Stimulated activated naive CD8-positive, alpha-beta T cell treated with anti-CD3 and anti-CD28 coated beads, Interleukin-15, Interleukin-2, amounts not matched to agents 100 U/mL and 50 U/mL, for 24 hours (primary cell): ENCODE data around the gene CNTRL.
"Not testable (repeated sequence)": the region's sequence is repeated elsewhere in the genome, so short reads cannot be mapped to it uniquely, and the experiment has no call there.

Experiments
- ATAC-seq: fragments of 150-1000 bp; cut with Tn5 transposase; one replicate; pipeline ENCODE4 v1.10.0; 2021
- DNase-seq: peaks from one replicate; pipeline ENCODE4 v3.0.0; 2021

The CNTRL gene

GRCh38 chr9:121074370-121075250, at the start of gene CNTRL:
Gene CNTRL, plus strand, starts transcription at chr9:121074955. Its CDS starts 13,372 bp downstream, at chr9:121088327.
- DNase-seq (peak; percentile 95), ATAC-seq (peak; percentile 91)

DNA sequence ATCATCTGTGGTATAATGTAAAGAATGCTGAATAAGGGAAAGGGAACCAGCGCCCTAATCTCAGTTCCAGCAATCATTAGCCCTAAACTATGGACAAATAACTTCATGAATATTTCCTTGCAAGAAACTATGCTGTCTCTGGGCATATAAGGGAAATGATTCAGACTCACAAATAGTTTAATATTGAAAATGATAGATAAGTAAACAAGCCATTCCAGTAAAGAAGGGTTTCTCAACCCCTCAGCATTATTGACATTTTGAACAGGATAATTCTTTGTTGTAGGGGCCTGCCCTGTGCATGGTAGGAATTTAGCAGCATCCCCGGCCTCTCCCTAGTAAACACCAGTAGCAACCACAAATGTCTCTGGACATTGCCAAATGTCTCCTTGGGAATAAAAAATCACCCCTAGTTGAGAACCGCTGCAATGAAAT, 48.5 kb upstream of the CNTRL start:
- ATAC-seq (no peak), DNase-seq (no peak)

DNA sequence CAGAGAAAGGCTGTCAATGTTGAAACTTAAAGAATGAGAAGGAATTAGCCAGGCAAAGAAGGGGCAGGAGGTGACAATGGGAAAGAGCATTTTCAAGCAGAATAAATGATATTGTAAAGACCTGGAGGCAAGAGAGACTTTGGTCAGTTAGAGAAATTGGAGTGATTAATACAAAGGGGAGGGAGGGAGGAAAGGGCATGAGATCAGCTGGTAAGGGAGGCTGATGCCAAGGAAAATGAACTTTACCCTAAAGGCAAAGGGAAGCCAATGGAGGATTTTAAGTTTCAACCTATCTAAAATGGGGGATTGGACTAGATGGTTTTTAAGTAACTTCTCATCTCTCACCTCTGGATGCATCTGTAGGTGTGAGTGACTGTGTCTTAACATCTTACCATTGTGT, 48.0 kb upstream of the CNTRL start:
- no peak for ATAC-seq

DNA sequence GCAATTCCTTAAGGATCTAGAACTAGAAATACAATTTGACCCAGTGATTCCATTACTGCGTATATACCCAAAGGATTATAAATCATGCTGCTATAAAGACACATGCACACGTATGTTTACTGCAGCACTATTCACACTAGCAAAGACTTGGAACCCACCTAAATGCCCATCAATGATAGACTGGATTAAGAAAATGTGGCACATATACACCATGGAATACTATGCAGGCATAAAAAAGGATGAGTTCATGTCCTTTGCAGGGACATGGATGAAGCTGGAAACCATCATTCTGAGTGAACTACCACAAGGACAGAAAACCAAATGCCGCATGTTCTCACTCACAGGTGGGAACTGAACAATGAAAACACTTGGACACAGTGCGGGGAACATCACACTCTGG, 46.5 kb upstream of the CNTRL start:
- not testable (repeated sequence) for ATAC-seq, DNase-seq

More for the DNA sequence above, 48.0 kb upstream of the CNTRL start:
- no peak for DNase-seq

- ATAC-seq, result no peak
- DNase-seq, result no peak
These were observed 45.3 kb upstream of the CNTRL start for GRCh38 chr9:121029469-121029868.

GRCh38 chr9:121034529-121034928, 40.2 kb upstream of the CNTRL start:
- DNase-seq (no peak), ATAC-seq (no peak)

DNA sequence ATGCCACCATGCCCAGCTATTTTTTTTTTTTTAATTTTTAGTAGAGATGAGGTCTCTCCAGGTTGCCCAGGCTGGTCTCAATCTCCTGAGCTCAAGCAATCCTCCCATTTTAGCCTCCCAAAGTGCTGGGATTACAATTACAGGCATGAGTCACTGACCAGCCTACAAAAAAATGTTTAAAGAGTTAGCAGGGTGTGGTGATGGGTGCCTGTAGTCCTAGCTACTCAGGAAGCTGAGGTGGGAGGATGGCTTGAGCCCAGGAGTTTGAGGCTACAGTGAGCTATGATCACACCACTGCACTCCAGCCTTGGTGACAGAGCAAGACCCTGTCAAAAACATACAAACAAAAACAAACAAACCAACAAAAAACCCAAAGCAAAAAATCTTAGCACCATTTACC, 39.0 kb upstream of the CNTRL start:
- DNase-seq, ATAC-seq: not testable (repeated sequence)

DNA sequence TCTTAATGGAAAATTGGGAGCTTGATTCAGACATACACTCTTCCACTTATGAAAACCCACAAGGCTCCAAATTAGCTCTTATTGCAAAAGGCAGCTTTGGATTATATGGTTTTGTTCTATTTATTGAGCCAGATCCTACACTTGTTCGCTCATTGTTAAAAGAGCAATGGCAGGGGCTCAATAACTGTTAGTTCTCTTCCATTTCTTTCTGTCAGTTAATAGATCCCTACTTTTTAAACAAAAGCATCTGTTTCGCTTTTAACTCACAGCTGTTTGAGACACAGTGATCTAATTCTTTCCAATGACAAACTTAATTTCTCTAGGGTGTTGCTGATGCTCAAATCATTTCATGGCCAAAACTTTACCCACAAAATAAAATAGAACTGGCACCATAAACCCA, 36.4 kb upstream of the CNTRL start:
- ATAC-seq (no peak), DNase-seq (no peak)

GRCh38 chr9:121038804-121039203, 36.0 kb upstream of the CNTRL start:
- ATAC-seq, result no peak
- no peak for DNase-seq

GRCh38 chr9:121048175-121048574, 26.6 kb upstream of the CNTRL start:
- DNase-seq (no peak), ATAC-seq (no peak)

DNA sequence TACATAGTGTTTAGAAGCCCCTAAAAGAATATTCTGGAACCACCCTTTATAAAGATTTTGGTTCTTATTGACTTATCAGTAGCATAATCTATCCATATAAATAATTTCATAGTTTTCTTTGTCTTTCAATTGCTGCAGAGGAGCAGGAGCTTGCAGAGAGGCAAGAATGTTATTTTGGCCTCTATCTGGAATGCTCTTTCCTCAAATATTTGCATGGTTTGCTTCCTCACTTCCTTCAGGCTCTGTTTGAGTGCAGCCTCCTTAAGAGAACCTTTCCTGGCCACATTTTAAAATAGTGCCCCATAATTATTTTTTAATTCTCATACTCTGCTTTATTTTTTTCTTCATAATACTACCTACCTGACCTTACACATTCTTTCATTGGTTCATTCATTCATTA, 26.1 kb upstream of the CNTRL start:
- DNase-seq (no peak), ATAC-seq (no peak)

GRCh38 chr9:121050128-121050988, 24.4 kb upstream of the CNTRL start, which contains the start of gene C5:
Gene C5, minus strand, starts transcription at chr9:121050275. Its CDS starts 29 bp downstream, at chr9:121050246.
- DNase-seq, result no peak
- no peak for ATAC-seq

GRCh38 chr9:121053544-121053943, 21.2 kb upstream of the CNTRL start:
- ATAC-seq (no peak), DNase-seq (no peak)

DNA sequence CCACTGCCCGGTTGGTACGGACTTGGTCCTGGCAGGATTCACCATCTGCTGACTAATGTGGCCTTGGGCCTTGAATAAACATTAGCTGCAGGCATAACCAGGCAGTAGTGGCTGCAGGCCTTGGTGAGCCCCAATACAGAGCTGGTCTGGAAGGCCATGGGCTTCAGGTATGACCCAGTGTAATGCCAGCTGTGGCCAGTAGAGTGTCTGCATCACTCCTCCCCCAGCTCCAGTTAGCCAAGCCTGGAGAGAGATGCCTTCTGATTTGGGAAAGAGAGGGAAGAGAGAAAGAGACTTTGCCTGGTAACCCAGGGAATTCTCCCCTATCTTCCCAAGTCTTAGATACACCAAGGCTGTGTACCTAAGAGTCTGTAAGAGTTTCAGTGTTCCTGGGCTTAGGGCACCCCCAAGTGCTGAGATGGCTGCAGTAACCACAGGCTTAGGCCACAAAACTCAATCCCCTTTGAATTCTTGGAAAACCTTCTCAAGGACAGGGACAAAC, 19.1 kb upstream of the CNTRL start:
- ATAC-seq, result peak; percentile 52
- no peak for DNase-seq

DNA sequence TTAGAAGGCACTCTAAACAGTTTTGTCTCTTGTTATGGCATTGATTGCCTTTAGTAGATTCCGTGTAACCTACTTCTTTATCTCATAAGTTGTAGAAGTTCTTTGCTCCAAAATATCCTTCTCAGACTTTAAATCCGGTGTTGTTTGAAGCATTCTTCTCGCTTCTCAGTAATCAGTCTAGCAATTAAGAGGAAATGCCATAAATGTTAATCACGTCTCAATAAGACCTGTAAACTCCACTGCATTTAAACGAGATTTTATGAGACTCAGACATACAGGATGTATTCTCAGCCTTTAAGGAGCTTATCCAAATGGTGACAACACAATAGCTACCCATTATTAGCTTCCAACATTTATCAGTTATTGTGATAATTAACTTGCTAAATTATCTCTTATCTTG, 16.9 kb upstream of the CNTRL start:
- ATAC-seq (no peak), DNase-seq (no peak)

DNA sequence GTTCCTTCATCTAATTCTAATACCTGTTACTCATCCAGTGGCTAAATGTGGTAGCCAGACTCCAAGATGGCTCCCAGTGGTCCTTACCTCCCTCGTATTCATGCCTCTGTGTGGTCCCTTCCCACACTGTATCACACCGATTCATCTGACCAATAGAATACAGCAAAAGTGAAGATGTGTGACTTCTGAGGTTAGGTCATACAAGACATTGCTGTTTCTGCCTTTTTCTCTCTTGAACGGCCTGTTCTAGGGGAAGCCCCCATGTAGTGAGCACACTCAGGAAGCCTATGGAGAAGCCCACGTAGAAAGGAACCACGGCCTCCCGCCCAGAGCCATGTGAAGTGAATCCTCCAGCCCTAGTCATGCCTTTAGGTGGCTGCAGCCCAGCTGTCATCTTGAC, 15.2 kb upstream of the CNTRL start:
- DNase-seq, result no peak
- ATAC-seq, result peak; percentile 40

DNA sequence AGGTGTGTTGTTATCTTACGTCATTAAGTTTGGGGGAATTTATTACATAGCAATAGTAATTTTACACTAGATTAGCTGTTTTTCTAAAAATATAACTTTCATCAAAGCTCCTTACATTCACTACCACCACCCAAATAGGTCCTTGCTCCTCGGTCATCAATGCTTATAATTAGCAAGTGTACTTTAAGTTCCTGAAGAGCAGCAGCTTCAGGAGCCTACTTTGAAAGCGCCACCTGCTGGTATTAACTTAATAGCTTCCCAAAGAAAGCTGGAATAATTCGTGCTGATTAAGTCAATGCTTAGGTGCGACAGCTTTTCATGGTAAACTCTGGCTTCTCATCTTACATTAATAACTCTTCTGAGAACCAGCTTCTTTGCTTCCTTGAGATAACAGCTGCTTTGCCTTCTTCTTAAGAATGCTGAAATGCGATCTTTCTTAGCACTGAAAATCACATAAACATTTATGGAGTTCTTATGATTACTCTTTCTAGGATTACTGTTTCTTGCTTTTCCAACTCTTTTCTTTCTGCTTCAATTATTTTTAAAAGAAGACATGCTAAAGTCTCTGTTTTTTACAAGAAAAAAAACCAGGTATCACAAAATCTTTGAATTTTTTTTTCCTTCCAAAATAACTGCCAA, 14.6 kb upstream of the CNTRL start:
- ATAC-seq, result no peak
- DNase-seq, result no peak

DNA sequence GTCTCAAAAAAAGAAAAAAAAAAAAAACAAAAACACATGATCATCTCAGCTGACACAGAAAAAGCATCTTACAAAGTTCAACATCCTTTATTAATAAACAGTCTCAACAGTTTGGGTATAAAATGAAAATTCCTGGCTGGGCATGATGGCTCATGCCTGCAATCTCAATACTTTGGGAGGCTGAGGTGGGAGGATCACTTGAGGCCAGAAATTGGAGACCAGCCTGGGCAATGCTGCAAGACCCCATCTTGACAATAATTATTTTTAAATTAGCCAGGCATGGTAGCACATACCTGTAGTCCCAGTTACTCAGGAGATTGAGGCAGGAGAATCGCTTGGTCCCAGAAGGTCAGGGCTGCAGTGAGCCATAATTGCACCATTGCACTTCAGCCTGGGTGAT, 7.9 kb upstream of the CNTRL start:
- DNase-seq (no peak), ATAC-seq (no peak)

GRCh38 chr9:121067640-121068039, 7.1 kb upstream of the CNTRL start:
- DNase-seq, result no peak
- peak; percentile 45 for ATAC-seq

DNA sequence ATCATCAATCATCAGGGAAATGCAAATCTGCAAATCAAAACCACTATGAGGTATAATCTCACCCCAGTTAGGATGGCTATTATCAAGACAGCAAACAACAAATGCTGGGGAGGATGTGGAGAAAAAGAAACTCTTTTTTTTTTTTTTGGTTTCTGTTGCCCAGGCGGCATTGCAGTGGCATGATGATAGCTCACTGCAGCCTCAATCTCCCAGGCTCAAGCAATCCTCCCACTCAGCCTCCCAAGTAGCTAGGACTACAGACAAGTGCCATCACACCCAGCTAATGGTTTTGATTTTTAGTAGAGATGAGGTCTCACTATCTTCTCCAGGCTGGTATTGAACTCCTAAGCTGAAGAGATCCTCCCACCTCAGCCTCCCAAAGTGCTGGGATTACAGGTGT, 5.4 kb upstream of the CNTRL start:
- DNase-seq, result no peak
- no peak for ATAC-seq

DNA sequence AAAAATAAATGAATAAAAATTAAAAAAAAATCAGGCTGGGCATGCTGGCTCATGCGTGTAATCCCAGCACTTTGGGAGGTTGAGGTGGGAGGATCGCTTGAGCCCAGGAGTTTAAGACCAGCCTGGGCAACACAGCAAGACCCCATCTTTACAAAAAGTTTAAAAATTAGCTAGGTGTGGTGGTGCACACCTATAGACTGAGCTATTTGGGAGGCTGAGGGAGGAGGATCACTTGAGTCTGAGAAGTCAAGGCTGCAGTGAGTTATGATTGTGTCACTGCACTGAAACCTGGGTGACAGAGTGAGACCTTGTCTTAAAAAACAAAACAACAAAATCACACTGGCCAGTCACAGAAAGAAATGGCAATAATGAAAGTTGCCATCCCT, 3.4 kb upstream of the CNTRL start:
- ATAC-seq, result no peak

GRCh38 chr9:121071756-121072421, 2.9 kb upstream of the CNTRL start:
- ATAC-seq, result no peak
- peak; percentile 26 for DNase-seq

More for the DNA sequence above, 3.4 kb upstream of the CNTRL start:
- no peak for DNase-seq
